Measurements from ENCODE around the gene USP21. TPM values are rescaled to one million over a fixed set of nuclear protein-coding genes. Genes with fewer than 3 reads are reported as not detected.

Gene USP21
- total and polyA plus RNA-seq, 2 of the 13 experiments (the other 11 are each of a cell fraction or from before 2014, with no cell fraction given), result 10.1 to 33.1 TPM

- TF ChIP-seq ZNF775 (CRISPR knock-in tag; IDR thresholded peaks at IDR 0.05; ENCODE audit: borderline replicate concordance) (no peak), PCBP1 (IDR thresholded peaks at IDR 0.05; ENCODE audit: borderline replicate concordance, low read depth, low read length) (no peak), DMTF1 (CRISPR knock-in tag; IDR thresholded peaks at IDR 0.05) (peak; percentile 88; the same call in 1 of the 2 replicates), GFI1 (CRISPR knock-in tag; IDR thresholded peaks at IDR 0.05; ENCODE audit: borderline replicate concordance) (no peak), KDM6A (CRISPR knock-in tag; IDR thresholded peaks at IDR 0.05; ENCODE audit: low read depth) (no peak), ZNF720 (CRISPR knock-in tag; IDR thresholded peaks at IDR 0.05) (peak; percentile 86; the same call in 1 of the 2 replicates), RELA (CRISPR knock-in tag; IDR thresholded peaks at IDR 0.05) (peak; percentile 47; the same call in 1 of the 2 replicates), PAWR (CRISPR knock-in tag; IDR thresholded peaks at IDR 0.05; ENCODE audit: borderline replicate concordance) (peak; percentile 95; the same call in 1 of the 2 replicates), SIN3A (IDR thresholded peaks at IDR 0.05; ENCODE audit: borderline replicate concordance, low read depth, low read length) (peak; percentile 93), NR1H2 (CRISPR knock-in tag; IDR thresholded peaks at IDR 0.05; ENCODE audit: borderline replicate concordance, low read depth) (no peak), ZBTB21 (CRISPR knock-in tag; IDR thresholded peaks at IDR 0.05) (no peak), NFIC (IDR thresholded peaks at IDR 0.05; ENCODE audit: low read length) (no peak), ZNF841 (CRISPR knock-in tag; IDR thresholded peaks at IDR 0.05; ENCODE audit: borderline replicate concordance) (no peak), TAF15 (IDR thresholded peaks at IDR 0.05; ENCODE audit: low read depth, low read length, poor library complexity, severe bottlenecking) (no peak), ASH2L (IDR thresholded peaks at IDR 0.05; ENCODE audit: insufficient read length, low read depth, low read length) (peak; percentile 56), ZNF138 (CRISPR knock-in tag; IDR thresholded peaks at IDR 0.05; ENCODE audit: low read depth) (no peak), THYN1 (CRISPR knock-in tag; IDR thresholded peaks at IDR 0.05; ENCODE audit: borderline replicate concordance, low read depth) (0 out of 2 replicates have a peak, but pooled peaks have one; percentile 28), FIP1L1 (IDR thresholded peaks at IDR 0.05; ENCODE audit: borderline replicate concordance, insufficient read depth, low read depth, low read length) (no peak), ONECUT2 (CRISPR knock-in tag; IDR thresholded peaks at IDR 0.05) (0 out of 2 replicates have a peak, but pooled peaks have one; percentile 13)
- TF ChIP-seq, protein P1, sequence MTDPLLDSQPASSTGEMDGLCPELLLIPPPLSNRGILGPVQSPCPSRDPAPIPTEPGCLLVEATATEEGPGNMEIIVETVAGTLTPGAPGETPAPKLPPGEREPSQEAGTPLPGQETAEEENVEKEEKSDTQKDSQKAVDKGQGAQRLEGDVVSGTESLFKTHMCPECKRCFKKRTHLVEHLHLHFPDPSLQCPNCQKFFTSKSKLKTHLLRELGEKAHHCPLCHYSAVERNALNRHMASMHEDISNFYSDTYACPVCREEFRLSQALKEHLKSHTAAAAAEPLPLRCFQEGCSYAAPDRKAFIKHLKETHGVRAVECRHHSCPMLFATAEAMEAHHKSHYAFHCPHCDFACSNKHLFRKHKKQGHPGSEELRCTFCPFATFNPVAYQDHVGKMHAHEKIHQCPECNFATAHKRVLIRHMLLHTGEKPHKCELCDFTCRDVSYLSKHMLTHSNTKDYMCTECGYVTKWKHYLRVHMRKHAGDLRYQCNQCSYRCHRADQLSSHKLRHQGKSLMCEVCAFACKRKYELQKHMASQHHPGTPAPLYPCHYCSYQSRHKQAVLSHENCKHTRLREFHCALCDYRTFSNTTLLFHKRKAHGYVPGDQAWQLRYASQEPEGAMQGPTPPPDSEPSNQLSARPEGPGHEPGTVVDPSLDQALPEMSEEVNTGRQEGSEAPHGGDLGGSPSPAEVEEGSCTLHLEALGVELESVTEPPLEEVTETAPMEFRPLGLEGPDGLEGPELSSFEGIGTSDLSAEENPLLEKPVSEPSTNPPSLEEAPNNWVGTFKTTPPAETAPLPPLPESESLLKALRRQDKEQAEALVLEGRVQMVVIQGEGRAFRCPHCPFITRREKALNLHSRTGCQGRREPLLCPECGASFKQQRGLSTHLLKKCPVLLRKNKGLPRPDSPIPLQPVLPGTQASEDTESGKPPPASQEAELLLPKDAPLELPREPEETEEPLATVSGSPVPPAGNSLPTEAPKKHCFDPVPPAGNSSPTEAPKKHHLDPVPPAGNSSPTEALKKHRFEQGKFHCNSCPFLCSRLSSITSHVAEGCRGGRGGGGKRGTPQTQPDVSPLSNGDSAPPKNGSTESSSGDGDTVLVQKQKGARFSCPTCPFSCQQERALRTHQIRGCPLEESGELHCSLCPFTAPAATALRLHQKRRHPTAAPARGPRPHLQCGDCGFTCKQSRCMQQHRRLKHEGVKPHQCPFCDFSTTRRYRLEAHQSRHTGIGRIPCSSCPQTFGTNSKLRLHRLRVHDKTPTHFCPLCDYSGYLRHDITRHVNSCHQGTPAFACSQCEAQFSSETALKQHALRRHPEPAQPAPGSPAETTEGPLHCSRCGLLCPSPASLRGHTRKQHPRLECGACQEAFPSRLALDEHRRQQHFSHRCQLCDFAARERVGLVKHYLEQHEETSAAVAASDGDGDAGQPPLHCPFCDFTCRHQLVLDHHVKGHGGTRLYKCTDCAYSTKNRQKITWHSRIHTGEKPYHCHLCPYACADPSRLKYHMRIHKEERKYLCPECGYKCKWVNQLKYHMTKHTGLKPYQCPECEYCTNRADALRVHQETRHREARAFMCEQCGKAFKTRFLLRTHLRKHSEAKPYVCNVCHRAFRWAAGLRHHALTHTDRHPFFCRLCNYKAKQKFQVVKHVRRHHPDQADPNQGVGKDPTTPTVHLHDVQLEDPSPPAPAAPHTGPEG (CRISPR knock-in tag; IDR thresholded peaks at IDR 0.05), result peak; percentile 71
Measured at GRCh38 chr1:161177112-161177935, 18.0 kb downstream of the USP21 start, which contains the start of gene B4GALT3 (continued).
